Nephron progenitor cell (in vitro differentiated cells): Measurements from ENCODE around the gene GALNT6.
A peak's percentile ranks its signal among the peaks of the same experiment; 100 is the strongest.

ENCODE experiments used
- DNase-seq: peaks from one replicate; pipeline ENCODE4 v3.0.0; 2021
- H3K27ac Mint-ChIP-seq: 2 replicates; pipeline ENCODE4 v1.8.0; 2021; ENCODE audit warnings: mild to moderate bottlenecking, moderate library complexity, mixed read lengths
- H3K27me3 Mint-ChIP-seq: 2 replicates; pipeline ENCODE4 v1.8.0; 2021; ENCODE audit warnings: mild to moderate bottlenecking, low read depth, mixed read lengths; ENCODE audit not compliant: poor library complexity
- H3K36me3 Mint-ChIP-seq: 2 replicates; pipeline ENCODE4 v1.8.0; 2021; ENCODE audit warnings: low read depth, mixed read lengths
- H3K4me1 Mint-ChIP-seq: 2 replicates; pipeline ENCODE4 v1.8.0; 2021; ENCODE audit warnings: mixed read lengths
- H3K4me3 Mint-ChIP-seq: 2 replicates; pipeline ENCODE4 v1.8.0; 2021; ENCODE audit warnings: mild to moderate bottlenecking, moderate library complexity, mixed read lengths
- H3K9me3 Mint-ChIP-seq: 2 replicates; pipeline ENCODE4 v1.8.0; 2021; ENCODE audit warnings: mild to moderate bottlenecking, moderate library complexity, mixed read lengths
- TF ChIP-seq, protein P1 (sequence below): fragments of 200-600 bp; sonication (generic); IDR thresholded peaks from 2 replicates; pipeline ENCODE4 v1.5.0; 2021; ENCODE audit warnings: antibody characterized with exemption

GALNT6 gene

DNA sequence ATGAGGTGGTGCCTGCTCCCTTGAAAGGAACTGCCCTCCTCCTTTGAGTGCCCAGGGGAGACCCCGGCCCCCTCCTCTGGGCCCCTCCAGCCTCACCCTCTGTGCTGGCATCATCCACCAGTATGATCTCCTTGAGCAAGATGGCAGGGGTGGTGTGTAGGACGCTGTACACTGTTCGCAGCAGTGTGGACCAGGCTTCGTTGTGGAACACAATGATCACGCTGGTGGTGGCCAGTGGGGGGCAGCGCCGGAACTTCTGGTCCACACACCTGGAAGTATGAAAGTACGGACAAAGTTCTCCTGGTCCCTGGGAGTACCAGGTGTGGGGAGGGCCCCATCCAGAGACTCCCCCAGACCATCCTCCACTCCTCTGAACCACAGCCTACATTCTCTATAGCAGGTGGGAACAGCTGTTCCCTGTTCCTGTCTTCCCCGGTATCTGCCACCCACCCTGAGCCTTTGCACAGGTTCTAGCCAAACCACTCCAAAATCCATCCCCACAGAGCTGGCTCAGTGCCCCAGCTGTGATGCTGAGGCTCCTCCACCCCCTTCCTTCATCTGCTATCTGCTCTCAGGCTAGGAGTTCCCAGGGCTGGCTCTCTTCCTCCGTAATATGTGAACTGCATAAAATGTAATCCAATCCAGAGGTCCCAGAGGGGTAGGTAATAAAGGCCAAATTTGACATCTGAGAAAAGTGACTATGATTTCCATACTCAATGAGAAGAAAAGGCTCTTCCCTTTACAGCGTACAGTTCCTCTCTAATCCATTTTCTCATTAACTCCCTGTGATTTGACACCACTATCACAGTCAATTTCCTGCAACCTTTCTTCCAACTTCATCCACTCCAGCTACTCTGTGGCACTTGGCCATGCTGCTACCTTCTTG is 13.9 kb downstream of the GALNT6 start:
- H3K27me3 Mint-ChIP-seq: peaks cover 7% of the 10 kb centered on the region
- DNase-seq: no peak
- H3K9me3 Mint-ChIP-seq: no peaks in the 10 kb centered on the region
- H3K4me3 Mint-ChIP-seq: no peak overlapping the region
- no peaks in the 10 kb centered on the region for H3K36me3 Mint-ChIP-seq
- peaks cover 45% of the 10 kb centered on the region for H3K4me1 Mint-ChIP-seq
- TF ChIP-seq, protein P1, sequence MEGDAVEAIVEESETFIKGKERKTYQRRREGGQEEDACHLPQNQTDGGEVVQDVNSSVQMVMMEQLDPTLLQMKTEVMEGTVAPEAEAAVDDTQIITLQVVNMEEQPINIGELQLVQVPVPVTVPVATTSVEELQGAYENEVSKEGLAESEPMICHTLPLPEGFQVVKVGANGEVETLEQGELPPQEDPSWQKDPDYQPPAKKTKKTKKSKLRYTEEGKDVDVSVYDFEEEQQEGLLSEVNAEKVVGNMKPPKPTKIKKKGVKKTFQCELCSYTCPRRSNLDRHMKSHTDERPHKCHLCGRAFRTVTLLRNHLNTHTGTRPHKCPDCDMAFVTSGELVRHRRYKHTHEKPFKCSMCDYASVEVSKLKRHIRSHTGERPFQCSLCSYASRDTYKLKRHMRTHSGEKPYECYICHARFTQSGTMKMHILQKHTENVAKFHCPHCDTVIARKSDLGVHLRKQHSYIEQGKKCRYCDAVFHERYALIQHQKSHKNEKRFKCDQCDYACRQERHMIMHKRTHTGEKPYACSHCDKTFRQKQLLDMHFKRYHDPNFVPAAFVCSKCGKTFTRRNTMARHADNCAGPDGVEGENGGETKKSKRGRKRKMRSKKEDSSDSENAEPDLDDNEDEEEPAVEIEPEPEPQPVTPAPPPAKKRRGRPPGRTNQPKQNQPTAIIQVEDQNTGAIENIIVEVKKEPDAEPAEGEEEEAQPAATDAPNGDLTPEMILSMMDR: no peak
- no peak overlapping the region for H3K27ac Mint-ChIP-seq

DNA sequence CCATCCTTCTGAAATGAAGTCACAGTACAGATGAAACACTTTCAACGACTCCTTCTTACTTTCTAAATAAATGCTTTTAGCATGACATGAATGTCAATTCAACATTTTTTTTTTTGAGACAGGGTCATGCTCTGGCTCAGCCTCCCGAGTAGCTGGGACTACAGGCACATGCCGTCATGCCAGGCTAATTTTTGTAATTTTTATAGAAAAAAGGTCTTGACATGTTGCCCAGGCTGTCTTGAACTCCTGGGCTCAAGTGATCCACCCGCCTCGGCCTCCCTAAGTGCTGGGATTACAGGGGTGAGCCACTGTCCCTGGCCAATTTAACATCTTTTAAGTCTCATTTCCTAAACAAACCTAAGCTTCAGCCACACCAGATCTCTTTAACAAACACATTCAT is 16.4 kb downstream of the GALNT6 start:
- DNase-seq: no peak
- Mint-ChIP-seq H3K4me1 (peaks cover 59% of the 10 kb centered on the region), H3K27ac (no peak overlapping the region), H3K36me3 (no peaks in the 10 kb centered on the region), H3K4me3 (no peak overlapping the region), H3K9me3 (no peaks in the 10 kb centered on the region), H3K27me3 (peaks cover 4% of the 10 kb centered on the region)
- TF ChIP-seq, protein P1: no peak

DNA sequence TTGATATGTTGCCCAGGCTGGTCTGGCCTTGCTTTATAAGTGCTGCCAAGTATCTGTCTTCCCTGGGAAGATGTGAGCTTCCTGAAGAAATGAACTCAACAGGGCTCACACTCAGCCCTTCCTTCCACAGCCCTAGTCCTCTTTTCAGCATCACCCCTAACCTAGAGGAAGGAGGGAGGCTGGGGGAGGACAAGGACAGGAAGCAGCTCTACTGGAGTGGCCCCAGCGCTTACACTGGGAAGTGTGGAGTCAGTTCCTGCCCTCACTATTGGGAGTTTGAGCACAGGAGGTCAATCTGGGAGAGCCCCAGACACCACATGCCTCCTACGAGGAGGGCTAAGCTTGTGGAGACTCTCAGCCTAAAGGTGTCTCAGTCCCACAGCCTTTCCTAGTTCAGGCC is 16.8 kb downstream of the GALNT6 start:
- H3K27me3 Mint-ChIP-seq: no peaks in the 10 kb centered on the region
- TF ChIP-seq, protein P1: no peak
- no peak overlapping the region for H3K27ac Mint-ChIP-seq
- no peaks in the 10 kb centered on the region for H3K36me3 Mint-ChIP-seq
- no peak overlapping the region for H3K4me3 Mint-ChIP-seq
- DNase-seq: no peak
- H3K4me1 Mint-ChIP-seq: peaks cover 64% of the 10 kb centered on the region
- no peaks in the 10 kb centered on the region for H3K9me3 Mint-ChIP-seq

DNA sequence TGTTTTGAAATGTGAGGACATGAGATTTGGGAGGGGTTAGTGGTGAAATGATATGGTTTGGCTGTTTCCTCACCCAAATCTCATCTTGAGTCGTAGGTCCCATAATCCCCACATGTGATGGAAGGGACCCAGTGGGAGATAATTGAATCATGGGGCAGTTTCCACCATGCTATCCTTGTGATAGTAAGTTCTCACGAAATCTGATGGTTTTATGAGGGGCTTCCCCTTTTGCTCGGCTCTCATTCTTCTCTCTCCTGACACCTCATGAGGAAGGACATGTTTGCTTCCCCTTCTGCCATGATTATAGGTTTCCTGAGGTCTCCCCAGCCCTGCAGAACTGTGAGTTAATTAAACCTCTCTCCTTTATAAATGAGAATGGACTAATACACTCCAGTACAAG is 18.0 kb downstream of the GALNT6 start:
- Mint-ChIP-seq H3K36me3 (no peaks in the 10 kb centered on the region), H3K27me3 (no peaks in the 10 kb centered on the region), H3K9me3 (no peaks in the 10 kb centered on the region), H3K4me1 (peaks cover 71% of the 10 kb centered on the region), H3K27ac (no peak overlapping the region), H3K4me3 (no peak overlapping the region)
- no peak for DNase-seq
- TF ChIP-seq, protein P1: no peak

DNA sequence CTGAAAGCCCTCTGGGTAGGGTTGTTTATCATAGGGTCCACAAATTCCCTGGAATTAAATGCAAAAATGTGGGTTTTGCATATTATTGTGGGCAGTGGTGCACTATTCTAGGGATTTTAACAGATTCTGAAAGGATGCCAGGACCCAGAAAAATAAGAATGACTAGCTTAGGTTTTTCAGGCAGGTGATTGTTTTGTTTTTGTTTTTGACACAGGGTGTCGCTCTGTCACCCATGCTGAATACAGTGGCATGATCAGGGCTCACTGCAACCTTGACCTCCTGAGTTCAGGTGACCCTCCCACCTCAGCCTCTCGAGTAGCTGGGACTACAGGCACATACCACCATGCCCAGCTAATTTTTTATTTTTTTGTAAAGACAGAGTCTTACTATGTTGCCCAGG is 19.2 kb downstream of the GALNT6 start:
- H3K9me3 Mint-ChIP-seq: no peaks in the 10 kb centered on the region
- H3K27me3 Mint-ChIP-seq: no peaks in the 10 kb centered on the region
- TF ChIP-seq, protein P1: no peak
- peak overlapping the region; percentile 99 for H3K27ac Mint-ChIP-seq
- peaks cover 67% of the 10 kb centered on the region for H3K4me1 Mint-ChIP-seq
- DNase-seq: no peak
- no peaks in the 10 kb centered on the region for H3K36me3 Mint-ChIP-seq
- H3K4me3 Mint-ChIP-seq: peak overlapping the region; percentile 67
